Ovary (tissue), 3 donors: ENCODE data around the gene EPB41L2.

Experiments used
- CTCF ChIP-seq, 3 donors: fragments of 450-650 bp in 2 of 3; fragments of 200-600 bp in 1 of 3; IDR thresholded peaks; one replicate each; pipeline versions ENCODE4 v1.5.1 to v1.8.0; 2016 to 2022; ENCODE audit warnings: antibody characterized with exemption in 3 of 3, mild to moderate bottlenecking in 1 of 3
- EP300 ChIP-seq: sonication (generic); formaldehyde crosslinking; IDR thresholded peaks from one replicate; pipeline ENCODE4 v1.6.1; 2017; ENCODE audit warnings: antibody characterized with exemption
- POLR2A ChIP-seq: fragments of 450-650 bp; IDR thresholded peaks from one replicate; pipeline ENCODE4 v1.6.1; 2017; ENCODE audit warnings: antibody characterized with exemption, mild to moderate bottlenecking, moderate library complexity
- donor health status: DM: no; HTN: no; CAD: no.

- no peak for TF ChIP-seq POLR2A
- TF ChIP-seq CTCF (IDR thresholded peaks at IDR 0.05) = no peak
- no peak for TF ChIP-seq EP300
Observed at GRCh38 chr6:130825772-130826441, 237.1 kb downstream of the EPB41L2 start.
